ENCODE measurements around the gene GRAMD1A.

Gene GRAMD1A

DNA sequence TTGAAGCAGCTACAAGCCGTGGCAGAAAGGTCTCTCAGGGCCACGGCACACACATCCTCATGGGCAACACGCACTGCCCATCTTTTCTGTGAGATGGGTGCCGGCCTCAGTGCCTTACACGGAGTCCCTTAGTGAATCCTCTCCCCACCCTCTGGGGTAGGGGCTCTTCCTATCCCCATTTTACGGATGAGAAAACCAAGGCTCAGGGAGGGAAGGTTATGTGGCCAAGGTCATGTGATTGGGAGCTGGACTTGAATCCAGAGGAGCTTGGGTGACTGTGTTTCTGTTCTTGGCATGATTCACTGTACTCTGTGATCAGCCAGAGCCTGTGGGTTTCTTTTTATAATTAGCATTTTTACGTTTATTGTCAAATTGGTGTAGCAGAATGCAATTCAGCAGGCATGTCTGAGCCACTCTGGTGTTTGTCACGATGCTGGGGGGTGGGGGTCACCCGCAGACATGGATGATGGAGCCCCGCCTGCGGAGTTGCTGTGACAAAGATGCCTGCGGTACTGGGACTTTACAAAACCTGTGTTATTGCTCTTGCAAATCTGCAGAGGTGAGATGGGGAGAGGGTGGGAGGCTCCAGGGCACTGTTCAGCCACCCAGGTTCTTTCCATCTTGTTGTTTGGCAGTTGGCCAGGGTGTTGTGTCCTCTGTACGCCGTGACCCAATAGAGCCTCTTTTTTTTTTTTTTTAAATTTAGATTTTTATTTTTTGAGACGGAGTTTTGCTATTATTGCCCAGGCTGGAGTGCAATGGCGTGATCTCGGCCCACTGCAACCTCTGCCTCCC lies 34.7 kb downstream of the GRAMD1A start:
- Histone ChIP-seq H3K9me3 (replicated peaks in 1 of 11) (no peaks in the 10 kb centered on the region), H3K4me1 (peaks cover 72 to 91% (median 83%) of the 10 kb centered on the region in 10 experiments), H3K36me3 (peaks cover 0 to 46% (median 0%) of the 10 kb centered on the region in 11 experiments; a peak in 10 of 22 replicates), H3K4me2 (peak overlapping the region; percentile 75 to 97 (median 91)), H3K9ac (peak overlapping the region in 5 of 11 experiments; percentile 23 to 54 (median 51); a peak in 8 of 22 replicates), H4K20me1 (peaks cover 0 to 4% (median 0%) of the 10 kb centered on the region in 11 experiments; a peak in 5 of 22 replicates), H3K27me3 (peaks cover 0 to 34% (median 28%) of the 10 kb centered on the region in 11 experiments; a peak in 18 of 22 replicates), H3K27ac (peak overlapping the region in 7 of 11 experiments; percentile 18 to 70 (median 53); a peak in 12 of 22 replicates), H3K4me3 (no peak overlapping the region)
- TF ChIP-seq Cebpa-rat (IDR thresholded peaks at IDR 0.05): no peak

DNA sequence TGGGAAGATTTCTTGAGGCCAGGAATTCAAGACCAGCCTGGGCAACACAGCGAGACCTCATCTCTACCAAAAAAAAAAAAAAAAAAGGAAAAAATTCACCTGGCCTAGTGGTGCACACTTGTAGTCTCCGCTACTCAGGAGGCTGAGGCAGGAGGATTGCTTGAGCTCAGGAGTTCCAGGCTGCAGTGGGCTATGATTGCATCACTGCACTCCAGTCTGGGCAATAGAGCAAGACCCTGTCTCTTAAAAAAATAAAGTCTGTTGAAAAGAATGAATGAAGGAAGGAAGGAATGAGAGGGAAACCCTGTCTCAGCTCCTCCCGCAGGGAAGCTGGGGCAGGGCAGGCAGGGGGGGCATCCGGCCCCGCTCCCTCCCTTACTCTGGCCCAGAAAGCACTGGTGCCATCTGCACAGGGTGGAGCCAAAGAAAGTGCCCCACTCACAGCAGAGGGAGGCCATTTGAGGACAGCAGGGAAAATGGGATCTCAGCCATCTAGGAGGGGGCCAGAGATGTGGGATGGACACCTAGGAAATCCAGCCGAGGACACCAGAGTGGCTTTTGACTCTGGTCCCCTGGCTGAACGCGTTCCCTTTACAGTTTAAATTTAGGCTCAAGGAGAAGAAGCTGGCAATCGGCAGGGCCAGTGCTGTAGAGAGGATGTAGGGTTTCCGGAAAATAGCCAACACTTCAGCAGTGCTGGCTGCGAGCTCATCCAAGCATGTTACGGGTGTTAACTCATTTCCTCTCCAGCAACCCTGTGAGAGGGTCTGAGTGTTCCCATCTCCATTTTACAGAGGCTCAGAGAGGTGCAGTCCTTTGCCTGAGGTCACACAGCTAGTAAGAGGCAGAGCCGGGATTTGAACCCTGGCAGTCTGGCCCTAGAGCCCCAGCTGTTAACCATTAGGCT lies 37.8 kb downstream of the GRAMD1A start:
- H3K4me2 ChIP-seq: peak overlapping the region; percentile 85 to 99 (median 94)
- no peaks in the 10 kb centered on the region for H3K9me3 ChIP-seq (replicated peaks in 1 of 11)
- H3K27ac ChIP-seq: peak overlapping the region; percentile 84 to 97 (median 90)
- H3K36me3 ChIP-seq: peaks cover 0 to 52% (median 0%) of the 10 kb centered on the region in 11 experiments; a peak in 10 of 22 replicates
- peaks cover 0 to 2% (median 0%) of the 10 kb centered on the region in 11 experiments; a peak in 1 of 22 replicates for H3K27me3 ChIP-seq
- peak overlapping the region in 9 of 10 experiments; percentile 4 to 72 (median 26); a peak in 10 of 20 replicates for H3K4me3 ChIP-seq
- H3K9ac ChIP-seq: peak overlapping the region; percentile 70 to 87 (median 82); a peak in 20 of 22 replicates
- peaks cover 84 to 99% (median 97%) of the 10 kb centered on the region in 10 experiments for H3K4me1 ChIP-seq
- H4K20me1 ChIP-seq: no peaks in the 10 kb centered on the region; a peak in 1 of 22 replicates
- peak in 8 of 11 experiments; percentile 28 to 70 (median 50); a peak in 10 of 22 replicates for TF ChIP-seq Cebpa-rat (IDR thresholded peaks at IDR 0.05)

- peaks cover 0 to 43% (median 0%) of the 10 kb centered on the region in 11 experiments; a peak in 9 of 22 replicates for H3K36me3 ChIP-seq
- peaks cover 84 to 99% (median 97%) of the 10 kb centered on the region in 10 experiments for H3K4me1 ChIP-seq
- H3K4me3 ChIP-seq: peak overlapping the region; percentile 42 to 72 (median 58); a peak in 19 of 20 replicates
- peaks cover 0 to 2% (median 0%) of the 10 kb centered on the region in 11 experiments; a peak in 2 of 22 replicates for H4K20me1 ChIP-seq
- peak overlapping the region; percentile 70 to 87 (median 82) for H3K9ac ChIP-seq
- H3K27me3 ChIP-seq: no peaks in the 10 kb centered on the region
- peak overlapping the region; percentile 85 to 99 (median 94) for H3K4me2 ChIP-seq
- TF ChIP-seq Cebpa-rat (IDR thresholded peaks at IDR 0.05): peak in 3 of 11 experiments; percentile 15 to 42 (median 19); a peak in 3 of 22 replicates
- H3K9me3 ChIP-seq (replicated peaks in 1 of 11): no peaks in the 10 kb centered on the region
- H3K27ac ChIP-seq: peak overlapping the region; percentile 84 to 97 (median 90)
These were observed 38.7 kb downstream of the GRAMD1A start for GRCh38 chr19:35038623-35039512.

- Histone ChIP-seq H3K27ac (peak overlapping the region; percentile 84 to 97 (median 90)), H3K4me3 (peak overlapping the region; percentile 42 to 72 (median 58)), H3K27me3 (no peaks in the 10 kb centered on the region), H3K9me3 (replicated peaks in 1 of 11) (no peaks in the 10 kb centered on the region), H3K36me3 (peaks cover 0 to 30% (median 0%) of the 10 kb centered on the region in 11 experiments; a peak in 6 of 22 replicates), H4K20me1 (peaks cover 0 to 10% (median 0%) of the 10 kb centered on the region in 11 experiments; a peak in 3 of 22 replicates), H3K9ac (peak overlapping the region; percentile 70 to 87 (median 82)), H3K4me2 (peak overlapping the region; percentile 85 to 99 (median 94)), H3K4me1 (peaks cover 84 to 99% (median 97%) of the 10 kb centered on the region in 10 experiments)
- no peak for TF ChIP-seq Cebpa-rat (IDR thresholded peaks at IDR 0.05)
These were observed 40.0 kb downstream of the GRAMD1A start for GRCh38 chr19:35039881-35040825.

- H3K4me1 ChIP-seq: peaks cover 92 to 100% (median 99%) of the 10 kb centered on the region in 10 experiments
- no peak for TF ChIP-seq Cebpa-rat (IDR thresholded peaks at IDR 0.05)
- peak overlapping the region; percentile 85 to 99 (median 94) for H3K4me2 ChIP-seq
- peaks cover 0 to 22% (median 0%) of the 10 kb centered on the region in 11 experiments; a peak in 6 of 22 replicates for H3K36me3 ChIP-seq
- peaks cover 0 to 14% (median 0%) of the 10 kb centered on the region in 11 experiments; a peak in 3 of 22 replicates for H4K20me1 ChIP-seq
- no peaks in the 10 kb centered on the region for H3K9me3 ChIP-seq (replicated peaks in 1 of 11)
- peak overlapping the region; percentile 34 to 72 (median 58) for H3K4me3 ChIP-seq
- H3K27ac ChIP-seq: peak overlapping the region; percentile 84 to 97 (median 90)
- no peaks in the 10 kb centered on the region for H3K27me3 ChIP-seq
- peak overlapping the region; percentile 70 to 87 (median 82) for H3K9ac ChIP-seq
These were observed 40.9 kb downstream of the GRAMD1A start for GRCh38 chr19:35040826-35041547.

DNA sequence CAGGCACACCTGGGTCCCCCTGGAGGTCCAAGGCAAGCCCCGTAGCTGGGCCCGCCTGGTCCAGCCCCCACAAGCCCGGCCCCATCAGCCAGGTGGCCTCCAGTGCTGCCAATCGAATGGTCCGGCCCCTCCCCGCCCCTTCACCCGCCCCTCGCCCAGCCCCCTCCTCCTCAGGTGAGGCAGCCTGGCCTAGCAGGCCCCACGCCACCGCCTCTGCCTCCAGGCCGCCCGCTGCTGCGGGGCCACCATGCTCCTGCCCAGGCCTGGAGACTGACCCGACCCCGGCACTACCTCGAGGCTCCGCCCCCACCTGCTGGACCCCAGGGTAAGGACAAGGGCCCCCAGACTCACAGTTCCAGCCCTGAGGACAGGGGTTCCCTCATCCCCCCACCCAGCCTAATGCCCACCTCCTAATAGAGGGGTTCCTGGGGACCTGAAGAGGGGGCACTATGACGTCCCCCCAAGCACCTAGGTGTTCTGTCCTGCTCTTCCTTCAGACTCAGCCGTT lies 41.5 kb downstream of the GRAMD1A start, which contains the start of gene HPN:
HPN (plus strand) TSS at position 174 of the 508 bp plus-strand sequence. CDS start 786 bp downstream, outside the sequence.
- Histone ChIP-seq H3K27ac (peak within 1 kb of the TSS; percentile 84 to 97 (median 90)), H3K9ac (peak within 1 kb of the TSS; percentile 70 to 87 (median 82)), H3K4me2 (peak within 1 kb of the TSS; percentile 85 to 99 (median 94)), H3K4me3 (peak within 1 kb of the TSS; percentile 42 to 72 (median 58)), H3K36me3 (peaks cover 0 to 15% (median 0%) of the 10 kb centered on the region in 11 experiments; a peak in 4 of 22 replicates), H4K20me1 (peaks cover 0 to 14% (median 0%) of the 10 kb centered on the region in 11 experiments; a peak in 3 of 22 replicates), H3K9me3 (replicated peaks in 1 of 11) (no peaks in the 10 kb centered on the region), H3K4me1 (peaks cover 98 to 100% (median 99%) of the 10 kb centered on the region in 10 experiments), H3K27me3 (no peaks in the 10 kb centered on the region)
- TF ChIP-seq Cebpa-rat (IDR thresholded peaks at IDR 0.05): no peak

Measured in BLaER1 treated with 17β-estradiol and CSF1 and Interleukin-3, amounts not matched to agents 10 nM and 100 nM (cell line).